ENCODE data around the gene TAF4.
"Not testable (repeated sequence)": the region's sequence is repeated elsewhere in the genome, so short reads cannot be mapped to it uniquely, and the experiment has no call there.

TAF4 gene

GRCh38 chr20:62065674-62066338 is at the start of gene TAF4:
TAF4 (minus strand) TSS chr20:62065881; CDS start chr20:62065810, 71 bp downstream.
- DNase-seq (ENCODE audit: low spot score), result peak; percentile 100

GRCh38 chr20:62114894-62115293 is 49.2 kb upstream of the TAF4 start:
- no peak for DNase-seq (ENCODE audit: low spot score)

GRCh38 chr20:62112368-62112767 is 46.7 kb upstream of the TAF4 start:
- no peak for DNase-seq (ENCODE audit: low spot score)

- no peak for DNase-seq (ENCODE audit: low spot score)
Measured at GRCh38 chr20:62111148-62111547, 45.5 kb upstream of the TAF4 start.

- no peak for DNase-seq (ENCODE audit: low spot score)
Measured at GRCh38 chr20:62105592-62105991, 39.9 kb upstream of the TAF4 start.

- no peak for DNase-seq (ENCODE audit: low spot score)
Measured at GRCh38 chr20:62104791-62105345, 39.2 kb upstream of the TAF4 start.

GRCh38 chr20:62104234-62104789 is 38.6 kb upstream of the TAF4 start:
- no peak for DNase-seq (ENCODE audit: low spot score)

GRCh38 chr20:62103508-62104233 is 38.0 kb upstream of the TAF4 start:
- no peak for DNase-seq (ENCODE audit: low spot score)

- no peak for DNase-seq (ENCODE audit: low spot score)
Measured at GRCh38 chr20:62101078-62101477, 35.4 kb upstream of the TAF4 start.

GRCh38 chr20:62097881-62098407 is 32.3 kb upstream of the TAF4 start:
- peak; percentile 22 for DNase-seq (ENCODE audit: low spot score)

- DNase-seq (ENCODE audit: low spot score), result peak; percentile 28
Measured at GRCh38 chr20:62096421-62097380, 31.0 kb upstream of the TAF4 start.

GRCh38 chr20:62089393-62089792 is 23.7 kb upstream of the TAF4 start:
- DNase-seq (ENCODE audit: low spot score), result no peak

GRCh38 chr20:62088258-62089127 is 22.8 kb upstream of the TAF4 start:
- no peak for DNase-seq (ENCODE audit: low spot score)

GRCh38 chr20:62087632-62088031 is 22.0 kb upstream of the TAF4 start:
- DNase-seq (ENCODE audit: low spot score), result no peak

- DNase-seq (ENCODE audit: low spot score), result no peak
Measured at GRCh38 chr20:62087227-62087626, 21.5 kb upstream of the TAF4 start.

GRCh38 chr20:62085206-62085605 is 19.5 kb upstream of the TAF4 start:
- DNase-seq (ENCODE audit: low spot score), result no peak

GRCh38 chr20:62084224-62084623 is 18.5 kb upstream of the TAF4 start:
- not testable (repeated sequence) for DNase-seq (ENCODE audit: low spot score)

GRCh38 chr20:62083312-62083711 is 17.6 kb upstream of the TAF4 start:
- no peak for DNase-seq (ENCODE audit: low spot score)

- DNase-seq (ENCODE audit: low spot score), result no peak
Measured at GRCh38 chr20:62080249-62080990, 14.7 kb upstream of the TAF4 start.

GRCh38 chr20:62079166-62079565 is 13.5 kb upstream of the TAF4 start:
- no peak for DNase-seq (ENCODE audit: low spot score)

Measured in D341Med (cell line).